ENCODE results near the gene PDCD6IP. TPM values are rescaled to one million over a fixed set of nuclear protein-coding genes. Genes with fewer than 3 reads are reported as not detected.

Gene PDCD6IP
- polyA plus RNA-seq, 3 donors, result 154 to 176 (median 157) TPM

Other genes starting within 250 kb of the PDCD6IP start
- gene CLASP2, start 80.4 kb upstream of the PDCD6IP start, polyA plus RNA-seq (ENCODE audit: insufficient read length in 3 of 3), result 10 to 100 TPM; 51.3 to 58.0 (median 55.6) TPM